ENCODE results near the gene FMR1.
A peak's percentile ranks its signal among the peaks of the same experiment; 100 is the strongest.

Gene FMR1

GRCh38 chrX:147917700-147918695, 6.3 kb downstream of the FMR1 start:
- DNase-seq = no peak

- peak; percentile 42 for DNase-seq
These were observed 8.5 kb downstream of the FMR1 start for GRCh38 chrX:147920161-147920666.

- DNase-seq = no peak
These were observed 11.9 kb downstream of the FMR1 start for GRCh38 chrX:147923605-147924004.

- no peak for DNase-seq
These were observed 15.5 kb downstream of the FMR1 start for GRCh38 chrX:147927256-147927655.

GRCh38 chrX:147933815-147934214, 22.1 kb downstream of the FMR1 start:
- DNase-seq = no peak

- no peak for DNase-seq
These were observed 23.5 kb downstream of the FMR1 start for GRCh38 chrX:147935156-147935758.

- no peak for DNase-seq
These were observed 33.6 kb downstream of the FMR1 start for GRCh38 chrX:147945286-147945685.

GRCh38 chrX:147948531-147948930, 36.8 kb downstream of the FMR1 start:
- no peak for DNase-seq

- no peak for DNase-seq
These were observed 38.6 kb downstream of the FMR1 start for GRCh38 chrX:147950352-147950751.

GRCh38 chrX:147953976-147954375, 42.3 kb downstream of the FMR1 start:
- DNase-seq = peak; percentile 11

- no peak for DNase-seq
These were observed 45.6 kb downstream of the FMR1 start for GRCh38 chrX:147957291-147957690.

- DNase-seq = no peak
These were observed 46.6 kb downstream of the FMR1 start for GRCh38 chrX:147958291-147958690.

- DNase-seq = no peak
These were observed 49.0 kb downstream of the FMR1 start for GRCh38 chrX:147960722-147961121.

GRCh38 chrX:147962476-147962875, 50.8 kb downstream of the FMR1 start:
- DNase-seq = no peak

- no peak for DNase-seq
These were observed 67.2 kb downstream of the FMR1 start for GRCh38 chrX:147978931-147979330.

GRCh38 chrX:147981038-147981752, 69.5 kb downstream of the FMR1 start, which contains the start of gene FMR1NB:
Gene FMR1NB (plus strand): TSS chrX:147981337. CDS start chrX:147981403, 66 bp downstream.
- DNase-seq = no peak
